ENCODE measurements around the gene ARHGEF3.

Gene ARHGEF3

DNA sequence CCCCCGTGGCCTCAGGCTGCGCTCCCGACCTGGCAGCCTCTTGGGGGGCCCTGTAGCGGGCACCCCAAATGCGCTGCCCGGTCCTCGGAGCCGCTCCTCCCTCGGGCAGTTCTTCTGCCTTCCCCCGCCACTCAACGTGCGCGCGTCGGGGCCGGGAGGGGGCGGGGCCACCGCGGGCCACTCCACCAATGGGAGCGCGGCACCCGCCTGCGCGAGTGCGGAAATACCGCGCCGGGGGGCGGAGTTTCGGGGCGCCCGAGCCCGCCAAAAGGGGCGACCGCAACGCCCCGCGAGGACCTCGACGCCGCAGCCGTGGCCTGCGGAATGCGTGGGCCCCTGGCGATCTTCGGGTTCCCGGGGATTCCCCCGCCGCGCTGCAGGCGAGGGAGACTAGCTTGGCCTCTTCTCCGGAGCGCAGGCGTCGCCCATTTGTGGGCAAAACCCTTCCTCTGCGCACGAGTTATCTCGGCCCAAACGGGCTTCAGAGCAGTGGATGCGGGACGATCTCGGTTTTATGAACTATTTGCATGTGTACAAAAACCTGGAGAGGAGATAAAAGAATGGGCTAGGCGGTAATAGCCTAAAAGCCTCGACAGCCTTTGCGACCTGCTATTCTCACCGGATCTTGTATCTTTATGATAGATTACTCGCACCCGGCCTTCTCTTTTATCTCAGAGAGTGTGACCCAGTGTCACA lies 118.5 kb downstream of the ARHGEF3 start, which contains the start of gene TASOR (continued):
- TF ChIP-seq, protein P1, sequence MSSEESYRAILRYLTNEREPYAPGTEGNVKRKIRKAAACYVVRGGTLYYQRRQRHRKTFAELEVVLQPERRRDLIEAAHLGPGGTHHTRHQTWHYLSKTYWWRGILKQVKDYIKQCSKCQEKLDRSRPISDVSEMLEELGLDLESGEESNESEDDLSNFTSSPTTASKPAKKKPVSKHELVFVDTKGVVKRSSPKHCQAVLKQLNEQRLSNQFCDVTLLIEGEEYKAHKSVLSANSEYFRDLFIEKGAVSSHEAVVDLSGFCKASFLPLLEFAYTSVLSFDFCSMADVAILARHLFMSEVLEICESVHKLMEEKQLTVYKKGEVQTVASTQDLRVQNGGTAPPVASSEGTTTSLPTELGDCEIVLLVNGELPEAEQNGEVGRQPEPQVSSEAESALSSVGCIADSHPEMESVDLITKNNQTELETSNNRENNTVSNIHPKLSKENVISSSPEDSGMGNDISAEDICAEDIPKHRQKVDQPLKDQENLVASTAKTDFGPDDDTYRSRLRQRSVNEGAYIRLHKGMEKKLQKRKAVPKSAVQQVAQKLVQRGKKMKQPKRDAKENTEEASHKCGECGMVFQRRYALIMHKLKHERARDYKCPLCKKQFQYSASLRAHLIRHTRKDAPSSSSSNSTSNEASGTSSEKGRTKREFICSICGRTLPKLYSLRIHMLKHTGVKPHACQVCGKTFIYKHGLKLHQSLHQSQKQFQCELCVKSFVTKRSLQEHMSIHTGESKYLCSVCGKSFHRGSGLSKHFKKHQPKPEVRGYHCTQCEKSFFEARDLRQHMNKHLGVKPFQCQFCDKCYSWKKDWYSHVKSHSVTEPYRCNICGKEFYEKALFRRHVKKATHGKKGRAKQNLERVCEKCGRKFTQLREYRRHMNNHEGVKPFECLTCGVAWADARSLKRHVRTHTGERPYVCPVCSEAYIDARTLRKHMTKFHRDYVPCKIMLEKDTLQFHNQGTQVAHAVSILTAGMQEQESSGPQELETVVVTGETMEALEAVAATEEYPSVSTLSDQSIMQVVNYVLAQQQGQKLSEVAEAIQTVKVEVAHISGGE (tag by site-specific recombination; conservative IDR thresholded peaks at IDR 0.05; ENCODE audit: low read depth) = no peak
- TF ChIP-seq ZNF426 (tag by site-specific recombination; IDR thresholded peaks at IDR 0.05) (no peak), ZNF544 (tag by site-specific recombination; IDR thresholded peaks at IDR 0.05) (no peak), TRIM28 (IDR thresholded peaks at IDR 0.05; ENCODE audit: borderline replicate concordance, low read length) (no peak), ZNF48 (tag by site-specific recombination; IDR thresholded peaks at IDR 0.05) (no peak), ZNF366 (tag by site-specific recombination; conservative IDR thresholded peaks at IDR 0.05) (no peak), ZNF10 (tag by site-specific recombination; IDR thresholded peaks at IDR 0.05) (no peak), ZNF768 (tag by site-specific recombination; IDR thresholded peaks at IDR 0.05) (no peak), ZIC2 (tag by site-specific recombination; IDR thresholded peaks at IDR 0.05) (peak; percentile 37), IKZF3 (tag by site-specific recombination; IDR thresholded peaks at IDR 0.05) (no peak), ZBTB7A (tag by site-specific recombination; IDR thresholded peaks at IDR 0.05; ENCODE audit: low read depth) (no peak), ZNF830 (tag by site-specific recombination; IDR thresholded peaks at IDR 0.05; ENCODE audit: low read depth) (no peak), ZNF610 (tag by site-specific recombination; IDR thresholded peaks at IDR 0.05; ENCODE audit: borderline replicate concordance) (0 out of 2 replicates have a peak, but pooled peaks have one; percentile 45), YY1 (tag by site-specific recombination; IDR thresholded peaks at IDR 0.05) (no peak), GLIS1 (tag by site-specific recombination; IDR thresholded peaks at IDR 0.05) (no peak), ZNF341 (tag by site-specific recombination; IDR thresholded peaks at IDR 0.05; ENCODE audit: low read depth) (peak; percentile 37; the same call in 1 of the 2 replicates), ZBTB48 (tag by site-specific recombination; IDR thresholded peaks at IDR 0.05) (no peak), ZNF391 (tag by site-specific recombination; IDR thresholded peaks at IDR 0.05; ENCODE audit: borderline replicate concordance, low read depth) (0 out of 2 replicates have a peak, but pooled peaks have one; percentile 54), ZNF560 (tag by site-specific recombination; IDR thresholded peaks at IDR 0.05; ENCODE audit: borderline replicate concordance) (no peak)
- TF ChIP-seq, protein P2, sequence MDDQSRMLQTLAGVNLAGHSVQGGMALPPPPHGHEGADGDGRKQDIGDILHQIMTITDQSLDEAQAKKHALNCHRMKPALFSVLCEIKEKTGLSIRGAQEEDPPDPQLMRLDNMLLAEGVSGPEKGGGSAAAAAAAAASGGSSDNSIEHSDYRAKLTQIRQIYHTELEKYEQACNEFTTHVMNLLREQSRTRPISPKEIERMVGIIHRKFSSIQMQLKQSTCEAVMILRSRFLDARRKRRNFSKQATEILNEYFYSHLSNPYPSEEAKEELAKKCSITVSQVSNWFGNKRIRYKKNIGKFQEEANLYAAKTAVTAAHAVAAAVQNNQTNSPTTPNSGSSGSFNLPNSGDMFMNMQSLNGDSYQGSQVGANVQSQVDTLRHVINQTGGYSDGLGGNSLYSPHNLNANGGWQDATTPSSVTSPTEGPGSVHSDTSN (CRISPR knock-in tag; IDR thresholded peaks at IDR 0.05) = no peak
- TF ChIP-seq, protein P3, sequence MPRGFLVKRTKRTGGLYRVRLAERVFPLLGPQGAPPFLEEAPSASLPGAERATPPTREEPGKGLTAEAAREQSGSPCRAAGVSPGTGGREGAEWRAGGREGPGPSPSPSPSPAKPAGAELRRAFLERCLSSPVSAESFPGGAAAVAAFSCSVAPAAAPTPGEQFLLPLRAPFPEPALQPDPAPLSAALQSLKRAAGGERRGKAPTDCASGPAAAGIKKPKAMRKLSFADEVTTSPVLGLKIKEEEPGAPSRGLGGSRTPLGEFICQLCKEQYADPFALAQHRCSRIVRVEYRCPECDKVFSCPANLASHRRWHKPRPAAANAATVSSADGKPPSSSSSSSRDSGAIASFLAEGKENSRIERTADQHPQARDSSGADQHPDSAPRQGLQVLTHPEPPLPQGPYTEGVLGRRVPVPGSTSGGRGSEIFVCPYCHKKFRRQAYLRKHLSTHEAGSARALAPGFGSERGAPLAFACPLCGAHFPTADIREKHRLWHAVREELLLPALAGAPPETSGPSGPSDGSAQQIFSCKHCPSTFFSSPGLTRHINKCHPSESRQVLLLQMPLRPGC (tag by site-specific recombination; IDR thresholded peaks at IDR 0.05) = peak; percentile 79
- TF ChIP-seq, protein P4, sequence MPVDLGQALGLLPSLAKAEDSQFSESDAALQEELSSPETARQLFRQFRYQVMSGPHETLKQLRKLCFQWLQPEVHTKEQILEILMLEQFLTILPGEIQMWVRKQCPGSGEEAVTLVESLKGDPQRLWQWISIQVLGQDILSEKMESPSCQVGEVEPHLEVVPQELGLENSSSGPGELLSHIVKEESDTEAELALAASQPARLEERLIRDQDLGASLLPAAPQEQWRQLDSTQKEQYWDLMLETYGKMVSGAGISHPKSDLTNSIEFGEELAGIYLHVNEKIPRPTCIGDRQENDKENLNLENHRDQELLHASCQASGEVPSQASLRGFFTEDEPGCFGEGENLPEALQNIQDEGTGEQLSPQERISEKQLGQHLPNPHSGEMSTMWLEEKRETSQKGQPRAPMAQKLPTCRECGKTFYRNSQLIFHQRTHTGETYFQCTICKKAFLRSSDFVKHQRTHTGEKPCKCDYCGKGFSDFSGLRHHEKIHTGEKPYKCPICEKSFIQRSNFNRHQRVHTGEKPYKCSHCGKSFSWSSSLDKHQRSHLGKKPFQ (tag by site-specific recombination; IDR thresholded peaks at IDR 0.05) = no peak
- TF ChIP-seq, protein P5, sequence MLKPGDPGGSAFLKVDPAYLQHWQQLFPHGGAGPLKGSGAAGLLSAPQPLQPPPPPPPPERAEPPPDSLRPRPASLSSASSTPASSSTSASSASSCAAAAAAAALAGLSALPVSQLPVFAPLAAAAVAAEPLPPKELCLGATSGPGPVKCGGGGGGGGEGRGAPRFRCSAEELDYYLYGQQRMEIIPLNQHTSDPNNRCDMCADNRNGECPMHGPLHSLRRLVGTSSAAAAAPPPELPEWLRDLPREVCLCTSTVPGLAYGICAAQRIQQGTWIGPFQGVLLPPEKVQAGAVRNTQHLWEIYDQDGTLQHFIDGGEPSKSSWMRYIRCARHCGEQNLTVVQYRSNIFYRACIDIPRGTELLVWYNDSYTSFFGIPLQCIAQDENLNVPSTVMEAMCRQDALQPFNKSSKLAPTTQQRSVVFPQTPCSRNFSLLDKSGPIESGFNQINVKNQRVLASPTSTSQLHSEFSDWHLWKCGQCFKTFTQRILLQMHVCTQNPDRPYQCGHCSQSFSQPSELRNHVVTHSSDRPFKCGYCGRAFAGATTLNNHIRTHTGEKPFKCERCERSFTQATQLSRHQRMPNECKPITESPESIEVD (tag by site-specific recombination; IDR thresholded peaks at IDR 0.05) = no peak
- TF ChIP-seq, protein P6, sequence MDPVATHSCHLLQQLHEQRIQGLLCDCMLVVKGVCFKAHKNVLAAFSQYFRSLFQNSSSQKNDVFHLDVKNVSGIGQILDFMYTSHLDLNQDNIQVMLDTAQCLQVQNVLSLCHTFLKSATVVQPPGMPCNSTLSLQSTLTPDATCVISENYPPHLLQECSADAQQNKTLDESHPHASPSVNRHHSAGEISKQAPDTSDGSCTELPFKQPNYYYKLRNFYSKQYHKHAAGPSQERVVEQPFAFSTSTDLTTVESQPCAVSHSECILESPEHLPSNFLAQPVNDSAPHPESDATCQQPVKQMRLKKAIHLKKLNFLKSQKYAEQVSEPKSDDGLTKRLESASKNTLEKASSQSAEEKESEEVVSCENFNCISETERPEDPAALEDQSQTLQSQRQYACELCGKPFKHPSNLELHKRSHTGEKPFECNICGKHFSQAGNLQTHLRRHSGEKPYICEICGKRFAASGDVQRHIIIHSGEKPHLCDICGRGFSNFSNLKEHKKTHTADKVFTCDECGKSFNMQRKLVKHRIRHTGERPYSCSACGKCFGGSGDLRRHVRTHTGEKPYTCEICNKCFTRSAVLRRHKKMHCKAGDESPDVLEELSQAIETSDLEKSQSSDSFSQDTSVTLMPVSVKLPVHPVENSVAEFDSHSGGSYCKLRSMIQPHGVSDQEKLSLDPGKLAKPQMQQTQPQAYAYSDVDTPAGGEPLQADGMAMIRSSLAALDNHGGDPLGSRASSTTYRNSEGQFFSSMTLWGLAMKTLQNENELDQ (tag by site-specific recombination; IDR thresholded peaks at IDR 0.05; ENCODE audit: low read depth) = no peak
- TF ChIP-seq, protein P7, sequence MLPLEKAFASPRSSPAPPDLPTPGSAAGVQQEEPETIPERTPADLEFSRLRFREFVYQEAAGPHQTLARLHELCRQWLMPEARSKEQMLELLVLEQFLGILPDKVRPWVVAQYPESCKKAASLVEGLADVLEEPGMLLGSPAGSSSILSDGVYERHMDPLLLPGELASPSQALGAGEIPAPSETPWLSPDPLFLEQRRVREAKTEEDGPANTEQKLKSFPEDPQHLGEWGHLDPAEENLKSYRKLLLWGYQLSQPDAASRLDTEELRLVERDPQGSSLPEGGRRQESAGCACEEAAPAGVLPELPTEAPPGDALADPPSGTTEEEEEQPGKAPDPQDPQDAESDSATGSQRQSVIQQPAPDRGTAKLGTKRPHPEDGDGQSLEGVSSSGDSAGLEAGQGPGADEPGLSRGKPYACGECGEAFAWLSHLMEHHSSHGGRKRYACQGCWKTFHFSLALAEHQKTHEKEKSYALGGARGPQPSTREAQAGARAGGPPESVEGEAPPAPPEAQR (tag by site-specific recombination; IDR thresholded peaks at IDR 0.05) = no peak

Data from HEK293 (cell line).